GM13976 (cell line): ENCODE results near the gene TUBG2.
A peak's percentile ranks its signal among the peaks of the same experiment; 100 is the strongest.

Experiments
- DNase-seq: peaks from one replicate; pipeline ENCODE4 v3.0.0; 2012; ENCODE audit warnings: low spot score
- in situ Hi-C: fragments of 300-500 bp; cut with MboI; formaldehyde crosslinking; loops from one replicate; pipeline ENCODE4 v1.12.0; 2022; ENCODE audit warnings: low sequenced_read_pairs, mixed read lengths, inconsistent platforms; ENCODE audit not compliant: unreplicated experiment
- TF ChIP-seq, protein P1 (sequence below): IDR thresholded peaks from 2 replicates; pipeline ENCODE4 v1.5.1; 2012; ENCODE audit warnings: borderline replicate concordance, mild to moderate bottlenecking; ENCODE audit not compliant: insufficient read depth; ENCODE audit errors: extremely low read depth, missing control alignments, control extremely low read depth

Gene TUBG2

DNA sequence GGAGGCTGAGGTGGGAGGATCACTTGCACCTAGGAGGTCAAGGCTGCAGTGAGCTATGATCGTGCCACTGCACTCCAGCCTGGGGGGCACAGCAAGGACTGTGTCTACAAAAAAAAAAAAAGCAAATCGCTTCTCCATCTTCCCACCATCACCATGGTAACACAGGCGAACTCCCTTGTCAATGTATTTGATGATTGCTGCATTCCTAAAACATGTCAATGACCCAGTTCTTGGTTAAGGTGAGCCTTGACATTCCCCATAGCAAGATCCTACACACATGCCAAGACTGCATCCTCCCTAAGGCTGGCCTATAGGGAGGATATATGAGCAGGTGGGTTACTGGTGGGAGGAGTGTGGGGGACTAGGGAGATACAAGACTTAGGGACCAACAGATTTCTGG lies 35.4 kb downstream of the TUBG2 start:
- in situ Hi-C loops: no loop called here
- no peak for DNase-seq
- TF ChIP-seq, protein P1, sequence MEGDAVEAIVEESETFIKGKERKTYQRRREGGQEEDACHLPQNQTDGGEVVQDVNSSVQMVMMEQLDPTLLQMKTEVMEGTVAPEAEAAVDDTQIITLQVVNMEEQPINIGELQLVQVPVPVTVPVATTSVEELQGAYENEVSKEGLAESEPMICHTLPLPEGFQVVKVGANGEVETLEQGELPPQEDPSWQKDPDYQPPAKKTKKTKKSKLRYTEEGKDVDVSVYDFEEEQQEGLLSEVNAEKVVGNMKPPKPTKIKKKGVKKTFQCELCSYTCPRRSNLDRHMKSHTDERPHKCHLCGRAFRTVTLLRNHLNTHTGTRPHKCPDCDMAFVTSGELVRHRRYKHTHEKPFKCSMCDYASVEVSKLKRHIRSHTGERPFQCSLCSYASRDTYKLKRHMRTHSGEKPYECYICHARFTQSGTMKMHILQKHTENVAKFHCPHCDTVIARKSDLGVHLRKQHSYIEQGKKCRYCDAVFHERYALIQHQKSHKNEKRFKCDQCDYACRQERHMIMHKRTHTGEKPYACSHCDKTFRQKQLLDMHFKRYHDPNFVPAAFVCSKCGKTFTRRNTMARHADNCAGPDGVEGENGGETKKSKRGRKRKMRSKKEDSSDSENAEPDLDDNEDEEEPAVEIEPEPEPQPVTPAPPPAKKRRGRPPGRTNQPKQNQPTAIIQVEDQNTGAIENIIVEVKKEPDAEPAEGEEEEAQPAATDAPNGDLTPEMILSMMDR: no peak

DNA sequence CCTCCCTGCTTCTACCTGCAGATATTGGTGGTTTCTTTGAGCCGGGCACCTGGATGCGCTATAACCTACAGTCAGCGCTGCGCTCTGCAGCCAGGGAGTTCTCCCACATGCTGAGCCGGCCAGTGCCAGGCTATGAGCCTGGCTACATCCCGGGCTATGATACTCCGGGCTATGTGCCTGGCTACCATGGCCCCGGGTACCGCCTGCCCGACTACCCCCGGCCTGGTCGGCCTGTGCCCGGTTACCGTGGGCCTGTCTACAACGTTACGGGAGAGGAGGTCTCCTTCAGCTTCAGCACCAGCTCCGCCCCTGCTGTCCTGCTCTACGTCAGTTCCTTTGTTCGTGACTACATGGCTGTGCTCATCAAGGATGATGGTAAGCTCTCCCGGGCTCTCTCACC lies 36.4 kb downstream of the TUBG2 start:
- in situ Hi-C loops: no loop called here
- DNase-seq: peak; percentile 13
- TF ChIP-seq, protein P1: no peak

DNA sequence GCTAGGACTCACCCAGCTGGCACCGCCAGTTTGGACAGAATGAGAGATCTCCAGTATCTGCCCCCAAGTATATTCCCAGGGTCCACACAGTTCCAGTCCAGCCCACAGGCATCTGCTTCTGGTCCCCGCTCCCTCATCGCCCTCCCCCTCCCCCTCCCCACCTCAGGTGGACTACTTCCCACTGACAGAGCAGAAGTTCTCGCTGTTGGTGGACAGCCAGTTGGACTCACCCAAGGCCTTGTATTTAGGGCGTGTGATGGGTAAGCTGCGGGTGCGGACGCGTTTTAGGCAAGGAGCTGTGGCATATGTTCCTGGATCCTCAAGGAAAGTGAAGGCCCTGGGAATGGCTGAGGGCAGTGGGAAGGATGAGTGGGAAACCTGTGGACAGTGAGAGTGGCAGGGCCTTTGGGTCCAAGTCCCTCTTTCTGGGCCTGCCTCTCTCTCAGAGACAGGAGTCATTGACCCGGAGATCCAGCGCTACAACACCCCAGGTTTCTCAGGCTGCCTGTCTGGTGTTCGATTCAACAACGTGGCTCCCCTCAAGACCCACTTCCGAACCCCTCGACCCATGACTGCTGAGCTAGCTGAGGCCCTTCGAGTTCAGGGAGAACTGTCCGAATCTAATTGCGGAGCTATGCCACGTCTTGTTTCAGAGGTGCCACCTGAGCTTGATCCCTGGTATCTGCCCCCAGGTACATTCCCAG lies 38.2 kb downstream of the TUBG2 start:
- TF ChIP-seq, protein P1: no peak
- in situ Hi-C loops: no loop called here
- peak; percentile 13 for DNase-seq

DNA sequence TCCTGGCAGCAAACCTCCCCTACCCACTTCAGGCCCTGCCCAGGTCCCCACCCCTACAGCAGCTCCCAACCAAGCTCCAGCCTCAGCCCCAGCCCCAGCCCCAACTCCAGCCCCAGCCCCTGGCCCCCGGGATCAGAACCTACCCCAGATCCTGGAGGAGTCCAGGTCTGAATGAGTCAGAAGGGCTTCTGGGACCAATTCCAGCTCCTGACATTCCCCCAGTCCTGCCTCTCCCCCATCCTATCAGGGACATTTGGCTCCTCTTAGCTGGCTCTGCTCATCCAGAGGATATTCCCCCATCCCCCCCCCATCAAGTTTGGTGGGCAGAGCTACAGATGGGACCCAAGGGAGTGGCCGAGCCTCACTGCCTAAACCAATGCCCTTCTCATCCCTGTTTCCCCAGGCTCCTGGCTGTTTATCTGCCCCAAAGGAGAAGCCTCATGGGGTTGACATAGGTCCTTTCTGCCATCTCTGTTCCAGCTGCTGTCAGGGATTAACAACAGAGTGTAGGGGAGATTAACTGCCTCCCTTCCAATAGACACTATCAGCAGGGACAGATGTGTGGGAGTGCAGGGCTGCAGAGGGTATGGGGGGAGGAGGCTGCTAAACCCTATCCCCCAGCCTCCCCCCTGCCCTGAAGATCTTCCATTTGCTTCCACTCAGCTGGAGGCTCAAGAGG lies 39.8 kb downstream of the TUBG2 start:
- in situ Hi-C loops: no loop called here
- DNase-seq: peak; percentile 21
- TF ChIP-seq, protein P1: no peak

DNA sequence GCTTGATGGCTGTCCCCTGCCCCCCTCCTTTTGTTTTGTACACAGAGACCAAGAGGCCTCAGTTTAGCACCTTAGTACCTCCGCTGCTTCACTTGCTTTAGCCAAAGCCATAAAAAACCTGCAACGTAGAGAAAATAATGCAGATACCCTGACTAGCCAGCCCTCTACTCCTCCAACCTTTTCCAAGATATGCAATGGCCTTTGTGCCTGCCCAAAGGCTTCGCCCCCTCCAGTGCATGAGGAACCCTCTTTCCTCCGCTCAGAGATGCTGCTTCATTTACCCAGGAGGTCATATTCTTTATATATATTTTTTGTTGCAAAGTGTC lies 40.3 kb downstream of the TUBG2 start:
- in situ Hi-C loops: no loop called here
- TF ChIP-seq, protein P1: no peak
- DNase-seq: no peak

DNA sequence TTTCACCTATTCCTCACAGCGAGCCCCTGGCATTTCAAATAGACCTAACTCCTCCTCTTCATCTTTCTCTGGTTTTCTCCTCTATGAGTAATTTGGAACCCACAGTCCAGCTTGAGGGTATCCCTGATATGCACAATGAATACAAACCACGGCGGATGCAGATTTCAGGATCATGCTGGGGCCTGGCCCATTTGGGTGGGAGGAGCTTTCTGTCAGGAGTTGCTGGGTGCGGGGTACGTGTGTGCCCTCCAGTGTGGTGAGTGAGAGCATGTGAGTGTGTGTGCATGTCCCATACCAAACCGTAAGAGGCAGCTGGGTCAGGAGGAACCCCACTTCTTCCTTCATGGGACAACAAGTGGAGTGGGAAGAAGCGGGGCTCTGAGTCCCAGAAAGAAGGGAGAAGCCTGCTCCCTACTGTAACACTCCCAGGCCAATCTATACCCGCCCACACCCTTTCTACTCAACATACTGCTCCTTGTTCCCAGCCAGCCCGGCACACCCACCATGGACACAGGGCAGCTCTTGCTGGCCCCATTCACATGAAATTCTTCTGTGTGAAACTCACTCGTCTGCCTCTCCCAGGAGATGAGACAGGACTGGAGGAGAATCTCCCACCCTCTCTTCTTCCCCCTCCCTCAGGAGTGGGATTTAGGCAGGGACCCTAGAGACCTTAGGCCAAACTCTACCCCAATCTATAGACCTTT lies 41.7 kb downstream of the TUBG2 start:
- no peak for DNase-seq
- in situ Hi-C loops: no loop called here
- TF ChIP-seq, protein P1: no peak
